ENCODE data around the gene OLFML2A.

DNA sequence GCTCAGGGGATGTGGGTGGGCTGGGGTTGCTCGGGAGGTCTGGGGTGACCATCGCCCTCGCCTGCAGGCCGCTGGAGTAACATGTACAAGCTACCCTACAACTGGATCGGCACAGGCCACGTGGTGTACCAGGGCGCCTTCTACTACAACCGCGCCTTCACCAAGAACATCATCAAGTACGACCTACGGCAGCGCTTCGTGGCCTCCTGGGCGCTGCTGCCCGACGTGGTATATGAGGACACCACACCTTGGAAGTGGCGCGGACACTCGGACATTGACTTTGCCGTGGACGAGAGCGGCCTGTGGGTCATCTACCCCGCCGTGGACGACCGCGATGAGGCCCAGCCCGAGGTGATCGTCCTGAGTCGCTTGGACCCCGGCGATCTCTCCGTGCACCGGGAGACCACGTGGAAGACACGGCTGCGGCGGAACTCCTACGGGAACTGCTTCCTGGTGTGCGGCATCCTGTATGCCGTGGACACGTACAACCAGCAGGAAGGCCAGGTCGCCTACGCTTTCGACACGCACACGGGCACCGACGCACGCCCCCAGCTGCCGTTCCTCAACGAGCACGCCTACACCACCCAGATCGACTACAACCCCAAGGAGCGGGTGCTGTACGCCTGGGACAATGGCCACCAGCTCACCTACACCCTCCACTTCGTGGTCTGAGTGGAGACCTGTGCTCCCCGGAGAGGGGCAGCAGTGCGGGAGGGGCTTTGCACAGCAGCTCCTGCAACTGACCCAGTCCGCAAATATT, 33.0 kb downstream of the OLFML2A start:
- TF ChIP-seq CTCF (IDR thresholded peaks at IDR 0.05; ENCODE audit: insufficient read depth, low read length, poor library complexity, severe bottlenecking) (no peak), EZH2phosphoT487 (conservative IDR thresholded peaks at IDR 0.05; ENCODE audit: low read length) (no peak)
